K562 (cell line): ENCODE results near the gene LDLRAD3. TPM values are rescaled to one million over a fixed set of nuclear protein-coding genes. Genes with fewer than 3 reads are reported as not detected.

Experiments used
- BHLHE40 ChIP-seq: IDR thresholded peaks from 2 replicates; pipeline ENCODE4 v1.6.1; 2011; ENCODE audit warnings: low read length, improper control_type of control experiment
- CREBBP ChIP-seq: IDR thresholded peaks from one replicate; pipeline ENCODE4 v1.6.1; 2012; ENCODE audit warnings: low read depth, mild to moderate bottlenecking, control low read depth, inconsistent platforms, low read length
- DACH1 ChIP-seq: fragments of 450-650 bp; IDR thresholded peaks from 2 replicates; pipeline ENCODE4 v1.6.1; 2018; ENCODE audit not compliant: partially characterized antibody
- MAZ ChIP-seq, 2 experiments: fragments of 450-650 bp in 1 of 2; sonication (generic) in 1 of 2; formaldehyde crosslinking; IDR thresholded peaks in 1 of 2; conservative IDR thresholded peaks in 1 of 2; 2 replicates each; pipeline versions ENCODE4 v1.4.0 to v1.5.0; 2020; ENCODE audit warnings: mild to moderate bottlenecking in 1 of 2, missing genetic modification reagents in 1 of 2
- MECOM ChIP-seq: fragments of 250-450 bp; sonication (Bioruptor Pico); IDR thresholded peaks from 2 replicates; pipeline ENCODE4 v1.8.0; 2022; ENCODE audit warnings: inconsistent platforms
- MEIS2 ChIP-seq: fragments of 450-650 bp; IDR thresholded peaks from 2 replicates; pipeline ENCODE4 v1.6.1; 2014; ENCODE audit warnings: mild to moderate bottlenecking; ENCODE audit not compliant: partially characterized antibody
- MTA2 ChIP-seq: fragments of 450-650 bp; IDR thresholded peaks from 2 replicates; pipeline ENCODE4 v1.6.1; 2016; ENCODE audit warnings: low read depth
- SMC3 ChIP-seq: conservative IDR thresholded peaks from 2 replicates; pipeline ENCODE4 v1.6.1; 2011; ENCODE audit warnings: low read depth, low read length, improper control_type of control experiment; ENCODE audit not compliant: insufficient read depth
- STAG1 ChIP-seq: sonication (generic); formaldehyde crosslinking; IDR thresholded peaks from 2 replicates; pipeline ENCODE4 v1.5.0; 2020; ENCODE audit warnings: missing genetic modification reagents, borderline replicate concordance
- ZNF347 ChIP-seq: fragments of 450-650 bp; formaldehyde crosslinking; IDR thresholded peaks from 2 replicates; pipeline ENCODE4 v1.4.0; 2020; ENCODE audit warnings: low read depth, mild to moderate bottlenecking, moderate library complexity
- ZNF75A ChIP-seq: fragments of 450-650 bp; formaldehyde crosslinking; IDR thresholded peaks from 2 replicates; pipeline ENCODE4 v1.4.0; 2020; ENCODE audit warnings: mild to moderate bottlenecking
- polyA plus RNA-seq, 8 experiments: library from polyadenylated mRNA; depleted of rRNA in 4 of 8; stranded (reverse) in 5 of 8; unstranded in 3 of 8; fragments of >200 nt; fragmentation: Nextera tagmentation in 2 of 8; fragmentation: Illumina TruSeq in 1 of 8; extraction: Ambion mirVana in 2 of 8; extraction: Trizol in 1 of 8; gene quantifications; 2 replicates each; pipeline versions ENCODE4 v1.2.1 to v1.2.3, GENCODE V29; 2011 to 2014; ENCODE audit warnings: inconsistent platforms in 1 of 8, missing spikeins in 1 of 8
- total RNA-seq, 7 experiments: library from RNA; depleted of rRNA in 6 of 7; stranded (reverse); fragments of >200 nt in 6 of 7; fragmentation: Illumina TruSeq in 2 of 7; extraction: Trizol in 2 of 7; gene quantifications; 2 replicates each; pipeline versions ENCODE4 v1.2.1 to v1.2.3, GENCODE V29; 2011 to 2021; ENCODE audit warnings: low replicate concordance in 1 of 7
- TF ChIP-seq, protein P1 (sequence below): IDR thresholded peaks from 2 replicates; pipeline ENCODE4 v1.6.1; 2011; ENCODE audit warnings: borderline replicate concordance, low read depth, mild to moderate bottlenecking, moderate library complexity, low read length; ENCODE audit not compliant: insufficient read depth, poor library complexity, severe bottlenecking
- TF ChIP-seq, protein P2 (sequence below): fragments of 250-450 bp; sonication (Bioruptor Pico); IDR thresholded peaks from 2 replicates; pipeline ENCODE4 v1.8.0; 2021; ENCODE audit warnings: moderate library complexity, mild to moderate bottlenecking, inconsistent platforms
- TF ChIP-seq, protein P3 (sequence below), 2 experiments: fragments of 450-650 bp; formaldehyde crosslinking in 1 of 2; IDR thresholded peaks; 2 replicates each; pipeline versions ENCODE4 v1.4.0 to v1.6.1; 2014 to 2020; ENCODE audit warnings: mild to moderate bottlenecking in 2 of 2, borderline replicate concordance in 1 of 2, low read depth in 1 of 2
- TF ChIP-seq, protein P4 (sequence below), 2 experiments: fragments of 450-650 bp; conservative IDR thresholded peaks; 2 replicates each; pipeline ENCODE4 v1.6.1; 2017; ENCODE audit warnings: mild to moderate bottlenecking in 2 of 2, moderate library complexity in 2 of 2

LDLRAD3 gene
- total and polyA plus RNA-seq, 9 of the 15 experiments (the other 6 are each of a cell fraction or from before 2014, with no cell fraction given) = 0.73 to 7.2 (median 3.5) TPM

DNA sequence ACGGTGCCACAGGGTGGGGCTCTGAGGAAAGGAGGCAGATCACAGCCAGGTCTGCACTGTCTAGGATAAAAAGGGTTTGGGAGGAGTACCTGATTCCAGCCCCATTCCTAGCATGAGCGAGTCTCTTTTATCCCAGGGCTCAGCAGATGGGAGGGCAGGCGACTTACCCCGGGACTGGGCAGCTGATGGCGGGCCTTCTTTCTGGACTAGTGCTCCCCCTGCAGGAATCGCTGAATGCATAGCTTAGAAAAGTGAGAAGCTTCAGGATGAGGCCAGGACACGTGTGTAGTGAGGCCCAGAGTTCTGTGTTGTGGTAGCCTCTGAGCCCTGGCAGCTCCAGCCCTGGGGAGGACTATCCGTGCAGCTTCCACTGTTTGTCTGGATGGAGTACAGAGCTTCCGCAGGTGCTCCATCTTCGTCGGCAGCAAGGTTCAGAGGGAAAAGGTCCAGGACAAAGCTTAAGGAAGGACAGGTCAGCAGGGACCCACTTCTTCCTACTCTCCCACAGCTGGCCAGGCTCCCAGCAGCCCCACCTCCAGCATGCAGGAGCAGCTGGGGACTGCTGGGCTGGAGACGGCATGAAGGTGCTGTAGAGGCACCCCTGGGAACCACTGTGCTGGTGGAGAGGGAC is 315.0 kb downstream of the LDLRAD3 start (continued):
- TF ChIP-seq MAZ (CRISPR knock-in tag; conservative IDR thresholded peaks at IDR 0.05 in 1 of 2, IDR thresholded peaks at IDR 0.05 in 1 of 2) (0 out of 4 replicates have a peak, but pooled peaks of 1 of the 2 experiments have one; percentile 31), ZNF75A (CRISPR knock-in tag) (no peak), SMC3 (peak; percentile 46; the same call in 1 of the 2 replicates), BHLHE40 (0 out of 2 replicates have a peak, but pooled peaks have one; percentile 24), MEIS2 (no peak), STAG1 (CRISPR knock-in tag) (peak; percentile 76; the same call in 1 of the 2 replicates), DACH1 (no peak), MECOM (no peak), ZNF347 (CRISPR knock-in tag) (no peak), MTA2 (no peak), CREBBP (no peak)
- TF ChIP-seq, protein P1, sequence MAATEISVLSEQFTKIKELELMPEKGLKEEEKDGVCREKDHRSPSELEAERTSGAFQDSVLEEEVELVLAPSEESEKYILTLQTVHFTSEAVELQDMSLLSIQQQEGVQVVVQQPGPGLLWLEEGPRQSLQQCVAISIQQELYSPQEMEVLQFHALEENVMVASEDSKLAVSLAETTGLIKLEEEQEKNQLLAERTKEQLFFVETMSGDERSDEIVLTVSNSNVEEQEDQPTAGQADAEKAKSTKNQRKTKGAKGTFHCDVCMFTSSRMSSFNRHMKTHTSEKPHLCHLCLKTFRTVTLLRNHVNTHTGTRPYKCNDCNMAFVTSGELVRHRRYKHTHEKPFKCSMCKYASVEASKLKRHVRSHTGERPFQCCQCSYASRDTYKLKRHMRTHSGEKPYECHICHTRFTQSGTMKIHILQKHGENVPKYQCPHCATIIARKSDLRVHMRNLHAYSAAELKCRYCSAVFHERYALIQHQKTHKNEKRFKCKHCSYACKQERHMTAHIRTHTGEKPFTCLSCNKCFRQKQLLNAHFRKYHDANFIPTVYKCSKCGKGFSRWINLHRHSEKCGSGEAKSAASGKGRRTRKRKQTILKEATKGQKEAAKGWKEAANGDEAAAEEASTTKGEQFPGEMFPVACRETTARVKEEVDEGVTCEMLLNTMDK = peak; percentile 51
- TF ChIP-seq, protein P2, sequence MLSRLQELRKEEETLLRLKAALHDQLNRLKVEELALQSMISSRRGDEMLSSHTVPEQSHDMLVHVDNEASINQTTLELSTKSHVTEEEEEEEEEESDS = no peak
- TF ChIP-seq, protein P3, sequence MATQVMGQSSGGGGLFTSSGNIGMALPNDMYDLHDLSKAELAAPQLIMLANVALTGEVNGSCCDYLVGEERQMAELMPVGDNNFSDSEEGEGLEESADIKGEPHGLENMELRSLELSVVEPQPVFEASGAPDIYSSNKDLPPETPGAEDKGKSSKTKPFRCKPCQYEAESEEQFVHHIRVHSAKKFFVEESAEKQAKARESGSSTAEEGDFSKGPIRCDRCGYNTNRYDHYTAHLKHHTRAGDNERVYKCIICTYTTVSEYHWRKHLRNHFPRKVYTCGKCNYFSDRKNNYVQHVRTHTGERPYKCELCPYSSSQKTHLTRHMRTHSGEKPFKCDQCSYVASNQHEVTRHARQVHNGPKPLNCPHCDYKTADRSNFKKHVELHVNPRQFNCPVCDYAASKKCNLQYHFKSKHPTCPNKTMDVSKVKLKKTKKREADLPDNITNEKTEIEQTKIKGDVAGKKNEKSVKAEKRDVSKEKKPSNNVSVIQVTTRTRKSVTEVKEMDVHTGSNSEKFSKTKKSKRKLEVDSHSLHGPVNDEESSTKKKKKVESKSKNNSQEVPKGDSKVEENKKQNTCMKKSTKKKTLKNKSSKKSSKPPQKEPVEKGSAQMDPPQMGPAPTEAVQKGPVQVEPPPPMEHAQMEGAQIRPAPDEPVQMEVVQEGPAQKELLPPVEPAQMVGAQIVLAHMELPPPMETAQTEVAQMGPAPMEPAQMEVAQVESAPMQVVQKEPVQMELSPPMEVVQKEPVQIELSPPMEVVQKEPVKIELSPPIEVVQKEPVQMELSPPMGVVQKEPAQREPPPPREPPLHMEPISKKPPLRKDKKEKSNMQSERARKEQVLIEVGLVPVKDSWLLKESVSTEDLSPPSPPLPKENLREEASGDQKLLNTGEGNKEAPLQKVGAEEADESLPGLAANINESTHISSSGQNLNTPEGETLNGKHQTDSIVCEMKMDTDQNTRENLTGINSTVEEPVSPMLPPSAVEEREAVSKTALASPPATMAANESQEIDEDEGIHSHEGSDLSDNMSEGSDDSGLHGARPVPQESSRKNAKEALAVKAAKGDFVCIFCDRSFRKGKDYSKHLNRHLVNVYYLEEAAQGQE (IDR thresholded peaks at IDR 0.05; ENCODE audit: borderline replicate concordance) = peak; percentile 61; the same call in 1 of the 2 replicates
- TF ChIP-seq, protein P3 (CRISPR knock-in tag; IDR thresholded peaks at IDR 0.05; ENCODE audit: low read depth) = no peak
- TF ChIP-seq, protein P4, sequence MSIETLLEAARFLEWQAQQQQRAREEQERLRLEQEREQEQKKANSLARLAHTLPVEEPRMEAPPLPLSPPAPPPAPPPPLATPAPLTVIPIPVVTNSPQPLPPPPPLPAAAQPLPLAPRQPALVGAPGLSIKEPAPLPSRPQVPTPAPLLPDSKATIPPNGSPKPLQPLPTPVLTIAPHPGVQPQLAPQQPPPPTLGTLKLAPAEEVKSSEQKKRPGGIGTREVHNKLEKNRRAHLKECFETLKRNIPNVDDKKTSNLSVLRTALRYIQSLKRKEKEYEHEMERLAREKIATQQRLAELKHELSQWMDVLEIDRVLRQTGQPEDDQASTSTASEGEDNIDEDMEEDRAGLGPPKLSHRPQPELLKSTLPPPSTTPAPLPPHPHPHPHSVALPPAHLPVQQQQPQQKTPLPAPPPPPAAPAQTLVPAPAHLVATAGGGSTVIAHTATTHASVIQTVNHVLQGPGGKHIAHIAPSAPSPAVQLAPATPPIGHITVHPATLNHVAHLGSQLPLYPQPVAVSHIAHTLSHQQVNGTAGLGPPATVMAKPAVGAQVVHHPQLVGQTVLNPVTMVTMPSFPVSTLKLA (conservative IDR thresholded peaks at IDR 0.05) = no peak
